ENCODE data around the gene SLC27A3. TPM values are rescaled to one million over a fixed set of nuclear protein-coding genes. Genes with fewer than 3 reads are reported as not detected.
A peak's percentile ranks its signal among the peaks of the same experiment; 100 is the strongest.

Gene SLC27A3
- total RNA-seq, 3 donors from 2014 or later (not counting 1 experiment from before 2014, with no cell fraction given), result 65.3 to 107 (median 89.8) TPM

DNA sequence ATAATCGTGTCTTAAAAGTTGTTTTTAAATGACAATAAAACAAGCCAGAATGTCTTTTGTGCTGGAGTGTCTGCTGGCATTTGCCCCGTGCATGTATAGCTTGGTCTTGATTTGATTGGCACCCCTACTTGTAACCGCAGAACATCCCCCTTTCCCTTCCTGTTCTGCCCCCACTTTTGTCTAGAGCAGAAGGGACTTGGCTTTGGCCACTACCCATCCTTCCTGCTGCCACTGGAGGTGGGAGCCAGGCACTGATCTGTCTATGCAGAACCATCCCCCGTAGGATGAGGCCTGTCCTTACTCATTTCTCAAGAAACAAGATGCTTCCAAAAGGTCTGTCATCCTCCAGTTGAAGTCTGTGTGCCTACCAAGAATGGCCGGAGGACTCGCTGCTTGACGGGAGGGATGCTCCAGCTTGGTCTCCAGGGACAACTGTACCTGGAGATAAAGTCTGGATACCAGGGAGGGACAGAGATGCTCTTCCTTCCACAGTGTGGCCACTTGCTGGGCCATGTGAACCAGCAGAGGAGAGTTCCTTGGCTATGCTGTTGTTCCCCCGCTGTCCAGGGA is 1.1 kb upstream of the SLC27A3 start:
- Histone ChIP-seq H3K4me3 (ENCODE audit: low read length) (no peak overlapping the region), H3K27me3 (ENCODE audit: control insufficient read depth, insufficient read depth, low read length) (no peaks in the 10 kb centered on the region), H3K36me3 (ENCODE audit: control insufficient read depth, insufficient read depth, low read length) (peaks cover 24% of the 10 kb centered on the region), H3K4me1 (ENCODE audit: control insufficient read depth, insufficient read depth, low read length) (peaks cover 51% of the 10 kb centered on the region), H3K27ac (ENCODE audit: low read length) (peak overlapping the region; percentile 89), H3K9me3 (ENCODE audit: control insufficient read depth, insufficient read depth, low read length) (no peaks in the 10 kb centered on the region)
- Mint-ChIP-seq H3K36me3 (no peaks in the 10 kb centered on the region), H3K27ac (peak overlapping the region; percentile 92), H3K4me3 (peak overlapping the region; percentile 91), H3K9me3 (no peaks in the 10 kb centered on the region), H3K27me3 (ENCODE audit: low read depth in 2 of 2) (no peaks in the 10 kb centered on the region), H3K4me1 (peaks cover 41 to 52% of the 10 kb centered on the region in 2 donors)
- TF ChIP-seq, protein P1, sequence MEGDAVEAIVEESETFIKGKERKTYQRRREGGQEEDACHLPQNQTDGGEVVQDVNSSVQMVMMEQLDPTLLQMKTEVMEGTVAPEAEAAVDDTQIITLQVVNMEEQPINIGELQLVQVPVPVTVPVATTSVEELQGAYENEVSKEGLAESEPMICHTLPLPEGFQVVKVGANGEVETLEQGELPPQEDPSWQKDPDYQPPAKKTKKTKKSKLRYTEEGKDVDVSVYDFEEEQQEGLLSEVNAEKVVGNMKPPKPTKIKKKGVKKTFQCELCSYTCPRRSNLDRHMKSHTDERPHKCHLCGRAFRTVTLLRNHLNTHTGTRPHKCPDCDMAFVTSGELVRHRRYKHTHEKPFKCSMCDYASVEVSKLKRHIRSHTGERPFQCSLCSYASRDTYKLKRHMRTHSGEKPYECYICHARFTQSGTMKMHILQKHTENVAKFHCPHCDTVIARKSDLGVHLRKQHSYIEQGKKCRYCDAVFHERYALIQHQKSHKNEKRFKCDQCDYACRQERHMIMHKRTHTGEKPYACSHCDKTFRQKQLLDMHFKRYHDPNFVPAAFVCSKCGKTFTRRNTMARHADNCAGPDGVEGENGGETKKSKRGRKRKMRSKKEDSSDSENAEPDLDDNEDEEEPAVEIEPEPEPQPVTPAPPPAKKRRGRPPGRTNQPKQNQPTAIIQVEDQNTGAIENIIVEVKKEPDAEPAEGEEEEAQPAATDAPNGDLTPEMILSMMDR (IDR thresholded peaks at IDR 0.05), result no peak
- WGBS (ENCODE audit: insufficient coverage), result 56% methylated on average over 7 of the region's 8 CpGs
- ATAC-seq, result no peak
- intact Hi-C loops (cut with micrococcal nuclease), result loop anchor here (10.0 kb wide), 1 partner anchor 99 kb away; the partner anchor contains the start of genes ILF2 and NPR1
- no peak for DNase-seq

DNA sequence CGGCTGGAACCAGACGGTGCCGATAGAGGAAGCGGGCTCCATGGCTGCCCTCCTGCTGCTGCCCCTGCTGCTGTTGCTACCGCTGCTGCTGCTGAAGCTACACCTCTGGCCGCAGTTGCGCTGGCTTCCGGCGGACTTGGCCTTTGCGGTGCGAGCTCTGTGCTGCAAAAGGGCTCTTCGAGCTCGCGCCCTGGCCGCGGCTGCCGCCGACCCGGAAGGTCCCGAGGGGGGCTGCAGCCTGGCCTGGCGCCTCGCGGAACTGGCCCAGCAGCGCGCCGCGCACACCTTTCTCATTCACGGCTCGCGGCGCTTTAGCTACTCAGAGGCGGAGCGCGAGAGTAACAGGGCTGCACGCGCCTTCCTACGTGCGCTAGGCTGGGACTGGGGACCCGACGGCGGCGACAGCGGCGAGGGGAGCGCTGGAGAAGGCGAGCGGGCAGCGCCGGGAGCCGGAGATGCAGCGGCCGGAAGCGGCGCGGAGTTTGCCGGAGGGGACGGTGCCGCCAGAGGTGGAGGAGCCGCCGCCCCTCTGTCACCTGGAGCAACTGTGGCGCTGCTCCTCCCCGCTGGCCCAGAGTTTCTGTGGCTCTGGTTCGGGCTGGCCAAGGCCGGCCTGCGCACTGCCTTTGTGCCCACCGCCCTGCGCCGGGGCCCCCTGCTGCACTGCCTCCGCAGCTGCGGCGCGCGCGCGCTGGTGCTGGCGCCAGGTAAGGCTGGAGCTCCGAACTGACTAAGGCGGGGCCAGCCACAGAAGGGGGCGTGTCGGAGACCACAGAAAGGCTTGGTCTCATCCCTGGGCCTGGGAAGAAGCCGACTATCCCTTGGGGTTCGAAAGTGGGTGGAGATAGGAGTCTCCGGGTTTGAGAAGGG is 486 bp downstream of the SLC27A3 start:
- H3K4me1 Mint-ChIP-seq, result peaks cover 41 to 58% of the 10 kb centered on the region in 2 donors
- TF ChIP-seq, protein P1 (IDR thresholded peaks at IDR 0.05), result no peak
- Histone ChIP-seq H3K27me3 (ENCODE audit: control insufficient read depth, insufficient read depth, low read length) (no peaks in the 10 kb centered on the region), H3K9me3 (ENCODE audit: control insufficient read depth, insufficient read depth, low read length) (no peaks in the 10 kb centered on the region), H3K4me3 (ENCODE audit: low read length) (peak overlapping the region; percentile 47), H3K27ac (ENCODE audit: low read length) (peak overlapping the region; percentile 89), H3K4me1 (ENCODE audit: control insufficient read depth, insufficient read depth, low read length) (peaks cover 51% of the 10 kb centered on the region), H3K36me3 (ENCODE audit: control insufficient read depth, insufficient read depth, low read length) (peaks cover 34% of the 10 kb centered on the region)
- H3K27ac Mint-ChIP-seq, result peak overlapping the region; percentile 92
- peak overlapping the region; percentile 91 for H3K4me3 Mint-ChIP-seq
- no peaks in the 10 kb centered on the region for H3K9me3 Mint-ChIP-seq
- H3K27me3 Mint-ChIP-seq (ENCODE audit: low read depth in 2 of 2), result no peaks in the 10 kb centered on the region
- ATAC-seq, result peak; percentile 74 to 87 (median 84)
- DNase-seq, result peak; percentile 76 to 78
- under 1% methylated on average over 83 of the region's 83 CpGs for WGBS (ENCODE audit: insufficient coverage)
- intact Hi-C loops (cut with micrococcal nuclease), result loop anchor here (1.0 to 10.0 kb wide), 5 partner anchors 8 to 101 kb away; partner anchors contain the start of genes ILF2, INTS3 and NPR1
- no peaks in the 10 kb centered on the region for H3K36me3 Mint-ChIP-seq

DNA sequence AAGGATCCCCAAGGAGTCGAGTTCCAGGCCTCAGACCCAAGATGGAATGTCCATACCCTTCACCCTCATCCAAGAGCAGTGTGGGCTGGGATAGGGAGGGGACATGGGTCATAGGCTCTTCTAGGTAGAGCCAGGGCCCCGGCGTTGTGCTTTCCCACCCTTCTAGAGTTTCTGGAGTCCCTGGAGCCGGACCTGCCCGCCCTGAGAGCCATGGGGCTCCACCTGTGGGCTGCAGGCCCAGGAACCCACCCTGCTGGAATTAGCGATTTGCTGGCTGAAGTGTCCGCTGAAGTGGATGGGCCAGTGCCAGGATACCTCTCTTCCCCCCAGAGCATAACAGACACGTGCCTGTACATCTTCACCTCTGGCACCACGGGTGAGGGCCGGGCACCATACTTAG is 1.1 kb downstream of the SLC27A3 start:
- Histone ChIP-seq H3K36me3 (ENCODE audit: control insufficient read depth, insufficient read depth, low read length) (peaks cover 33% of the 10 kb centered on the region), H3K4me3 (ENCODE audit: low read length) (peak overlapping the region; percentile 47), H3K9me3 (ENCODE audit: control insufficient read depth, insufficient read depth, low read length) (no peaks in the 10 kb centered on the region), H3K4me1 (ENCODE audit: control insufficient read depth, insufficient read depth, low read length) (peaks cover 51% of the 10 kb centered on the region), H3K27ac (ENCODE audit: low read length) (peak overlapping the region; percentile 89), H3K27me3 (ENCODE audit: control insufficient read depth, insufficient read depth, low read length) (no peaks in the 10 kb centered on the region)
- Mint-ChIP-seq H3K27me3 (ENCODE audit: low read depth in 2 of 2) (no peaks in the 10 kb centered on the region), H3K9me3 (no peaks in the 10 kb centered on the region), H3K36me3 (no peaks in the 10 kb centered on the region), H3K27ac (peak overlapping the region; percentile 92), H3K4me3 (peak overlapping the region; percentile 91), H3K4me1 (peaks cover 41 to 58% of the 10 kb centered on the region in 2 donors)
- intact Hi-C loops (cut with micrococcal nuclease), result loop anchor here (1.0 to 10.0 kb wide), 3 partner anchors 15 to 102 kb away; partner anchors contain the start of genes ILF2, INTS3 and NPR1
- TF ChIP-seq, protein P1 (IDR thresholded peaks at IDR 0.05), result no peak
- DNase-seq, result no peak
- 84% methylated on average over 9 of the region's 10 CpGs for WGBS (ENCODE audit: insufficient coverage)
- ATAC-seq, result no peak

All from natural killer cell (primary cell).